Nephron progenitor cell (in vitro differentiated cells): Measurements from ENCODE around the gene TRIB2.

Source experiments
- DNase-seq: peaks from one replicate; pipeline ENCODE4 v3.0.0; 2021
- H3K27ac Mint-ChIP-seq: 2 replicates; pipeline ENCODE4 v1.8.0; 2021; ENCODE audit warnings: mild to moderate bottlenecking, moderate library complexity, mixed read lengths
- H3K27me3 Mint-ChIP-seq: 2 replicates; pipeline ENCODE4 v1.8.0; 2021; ENCODE audit warnings: mild to moderate bottlenecking, low read depth, mixed read lengths; ENCODE audit not compliant: poor library complexity
- H3K36me3 Mint-ChIP-seq: 2 replicates; pipeline ENCODE4 v1.8.0; 2021; ENCODE audit warnings: low read depth, mixed read lengths
- H3K4me1 Mint-ChIP-seq: 2 replicates; pipeline ENCODE4 v1.8.0; 2021; ENCODE audit warnings: mixed read lengths
- H3K4me3 Mint-ChIP-seq: 2 replicates; pipeline ENCODE4 v1.8.0; 2021; ENCODE audit warnings: mild to moderate bottlenecking, moderate library complexity, mixed read lengths
- H3K9me3 Mint-ChIP-seq: 2 replicates; pipeline ENCODE4 v1.8.0; 2021; ENCODE audit warnings: mild to moderate bottlenecking, moderate library complexity, mixed read lengths
- TF ChIP-seq, protein P1 (sequence below): fragments of 200-600 bp; sonication (generic); IDR thresholded peaks from 2 replicates; pipeline ENCODE4 v1.5.0; 2021; ENCODE audit warnings: antibody characterized with exemption

TRIB2 gene

DNA sequence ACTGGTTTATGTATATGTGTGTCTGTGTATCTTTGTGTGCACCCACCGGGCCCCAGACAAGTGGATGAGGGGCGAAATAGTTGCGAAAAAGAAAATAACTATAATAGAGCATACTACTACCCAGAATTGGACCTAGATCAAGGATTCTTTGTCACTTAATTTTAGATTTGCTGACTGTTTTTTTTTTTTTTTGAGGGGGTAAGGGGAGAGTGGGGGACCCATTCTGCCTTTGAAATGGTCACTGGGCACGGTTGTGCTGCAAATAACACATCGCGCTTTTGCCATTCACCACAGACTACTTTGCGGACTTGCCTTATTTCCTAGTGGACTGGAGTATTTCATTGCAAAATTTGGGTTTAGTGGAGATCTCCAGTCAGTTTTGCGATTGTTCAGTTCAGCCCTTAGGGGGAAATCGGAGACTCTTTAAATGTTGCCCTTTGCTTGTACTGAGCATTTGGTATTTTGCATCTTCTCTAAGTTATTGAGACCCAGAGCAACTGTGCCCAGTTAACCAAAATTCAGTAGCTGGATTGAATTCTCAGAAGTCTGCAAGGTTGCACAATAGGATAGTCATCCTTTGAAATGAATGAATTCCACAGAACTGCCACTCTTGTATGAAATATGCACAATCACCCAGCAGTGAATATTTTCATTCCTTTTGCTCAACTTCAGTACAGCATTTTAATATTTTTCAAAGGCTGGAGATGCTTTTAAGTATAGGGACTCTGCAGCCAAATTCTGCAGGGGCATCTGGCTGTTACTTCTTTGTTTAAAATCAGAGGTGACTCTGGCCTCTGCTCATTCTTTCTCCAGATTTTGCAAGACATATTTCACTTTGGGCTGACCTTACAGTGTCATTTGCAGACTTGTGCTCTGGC is 2.9 kb downstream of the TRIB2 start:
- no peak for DNase-seq
- peaks cover 61% of the 10 kb centered on the region for H3K4me1 Mint-ChIP-seq
- H3K27ac Mint-ChIP-seq = peak overlapping the region; percentile 44
- H3K27me3 Mint-ChIP-seq = no peaks in the 10 kb centered on the region
- H3K9me3 Mint-ChIP-seq = no peaks in the 10 kb centered on the region
- peaks cover 28% of the 10 kb centered on the region for H3K36me3 Mint-ChIP-seq
- H3K4me3 Mint-ChIP-seq = peak overlapping the region; percentile 99
- TF ChIP-seq, protein P1, sequence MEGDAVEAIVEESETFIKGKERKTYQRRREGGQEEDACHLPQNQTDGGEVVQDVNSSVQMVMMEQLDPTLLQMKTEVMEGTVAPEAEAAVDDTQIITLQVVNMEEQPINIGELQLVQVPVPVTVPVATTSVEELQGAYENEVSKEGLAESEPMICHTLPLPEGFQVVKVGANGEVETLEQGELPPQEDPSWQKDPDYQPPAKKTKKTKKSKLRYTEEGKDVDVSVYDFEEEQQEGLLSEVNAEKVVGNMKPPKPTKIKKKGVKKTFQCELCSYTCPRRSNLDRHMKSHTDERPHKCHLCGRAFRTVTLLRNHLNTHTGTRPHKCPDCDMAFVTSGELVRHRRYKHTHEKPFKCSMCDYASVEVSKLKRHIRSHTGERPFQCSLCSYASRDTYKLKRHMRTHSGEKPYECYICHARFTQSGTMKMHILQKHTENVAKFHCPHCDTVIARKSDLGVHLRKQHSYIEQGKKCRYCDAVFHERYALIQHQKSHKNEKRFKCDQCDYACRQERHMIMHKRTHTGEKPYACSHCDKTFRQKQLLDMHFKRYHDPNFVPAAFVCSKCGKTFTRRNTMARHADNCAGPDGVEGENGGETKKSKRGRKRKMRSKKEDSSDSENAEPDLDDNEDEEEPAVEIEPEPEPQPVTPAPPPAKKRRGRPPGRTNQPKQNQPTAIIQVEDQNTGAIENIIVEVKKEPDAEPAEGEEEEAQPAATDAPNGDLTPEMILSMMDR = no peak

DNA sequence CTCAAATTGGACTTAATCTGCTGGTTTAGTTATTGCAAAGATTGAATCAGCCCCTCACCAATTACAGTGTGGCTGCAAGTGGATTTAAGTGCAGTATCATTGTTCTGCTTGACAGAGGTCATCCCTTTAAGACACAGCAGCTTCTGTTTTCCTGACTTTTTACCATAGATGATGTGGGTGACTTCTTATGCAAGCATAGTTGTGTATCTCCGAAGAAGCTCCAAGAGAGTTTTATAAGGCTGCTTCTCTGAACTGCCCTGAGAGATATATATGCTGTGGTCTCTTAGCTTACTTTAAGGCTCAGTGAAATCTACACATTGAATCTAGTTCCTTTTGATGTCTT is 3.5 kb downstream of the TRIB2 start:
- no peak for DNase-seq
- Mint-ChIP-seq H3K4me3 (peak overlapping the region; percentile 99), H3K27me3 (no peaks in the 10 kb centered on the region), H3K4me1 (peaks cover 61% of the 10 kb centered on the region), H3K9me3 (no peaks in the 10 kb centered on the region), H3K36me3 (peaks cover 34% of the 10 kb centered on the region), H3K27ac (no peak overlapping the region)
- TF ChIP-seq, protein P1 = no peak

DNA sequence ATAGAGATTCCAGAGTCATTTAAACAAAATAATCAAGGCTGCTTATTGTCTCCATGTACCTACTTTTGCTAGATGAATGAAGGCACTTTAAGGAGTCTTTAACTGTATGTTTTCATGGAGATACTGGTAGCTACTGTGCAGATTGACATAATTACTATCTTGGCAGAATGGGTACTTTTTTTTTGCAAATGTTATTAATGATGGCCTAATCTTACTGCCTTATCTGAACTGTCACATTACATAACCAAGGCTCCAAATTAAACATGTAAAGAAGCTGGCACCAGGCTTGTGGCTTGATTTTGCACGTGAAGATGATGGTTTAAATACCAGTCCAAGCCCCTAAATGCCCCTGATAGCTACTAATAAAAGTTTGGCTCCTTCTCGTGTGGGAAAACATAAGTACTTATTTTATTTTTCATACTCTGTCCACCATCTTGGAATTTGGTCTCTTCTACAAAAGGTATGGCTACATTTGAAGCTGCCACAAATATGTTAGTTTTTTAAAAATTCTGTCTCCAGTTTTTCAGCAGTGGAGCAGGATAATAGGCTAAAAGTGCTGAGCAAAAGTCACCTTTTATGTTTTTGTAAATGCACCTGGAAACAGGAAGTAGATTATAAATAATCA is 4.1 kb downstream of the TRIB2 start:
- H3K9me3 Mint-ChIP-seq = no peaks in the 10 kb centered on the region
- H3K27ac Mint-ChIP-seq = no peak overlapping the region
- peaks cover 61% of the 10 kb centered on the region for H3K4me1 Mint-ChIP-seq
- H3K4me3 Mint-ChIP-seq = peak overlapping the region; percentile 99
- DNase-seq = no peak
- H3K27me3 Mint-ChIP-seq = no peaks in the 10 kb centered on the region
- peaks cover 40% of the 10 kb centered on the region for H3K36me3 Mint-ChIP-seq
- TF ChIP-seq, protein P1 = no peak

DNA sequence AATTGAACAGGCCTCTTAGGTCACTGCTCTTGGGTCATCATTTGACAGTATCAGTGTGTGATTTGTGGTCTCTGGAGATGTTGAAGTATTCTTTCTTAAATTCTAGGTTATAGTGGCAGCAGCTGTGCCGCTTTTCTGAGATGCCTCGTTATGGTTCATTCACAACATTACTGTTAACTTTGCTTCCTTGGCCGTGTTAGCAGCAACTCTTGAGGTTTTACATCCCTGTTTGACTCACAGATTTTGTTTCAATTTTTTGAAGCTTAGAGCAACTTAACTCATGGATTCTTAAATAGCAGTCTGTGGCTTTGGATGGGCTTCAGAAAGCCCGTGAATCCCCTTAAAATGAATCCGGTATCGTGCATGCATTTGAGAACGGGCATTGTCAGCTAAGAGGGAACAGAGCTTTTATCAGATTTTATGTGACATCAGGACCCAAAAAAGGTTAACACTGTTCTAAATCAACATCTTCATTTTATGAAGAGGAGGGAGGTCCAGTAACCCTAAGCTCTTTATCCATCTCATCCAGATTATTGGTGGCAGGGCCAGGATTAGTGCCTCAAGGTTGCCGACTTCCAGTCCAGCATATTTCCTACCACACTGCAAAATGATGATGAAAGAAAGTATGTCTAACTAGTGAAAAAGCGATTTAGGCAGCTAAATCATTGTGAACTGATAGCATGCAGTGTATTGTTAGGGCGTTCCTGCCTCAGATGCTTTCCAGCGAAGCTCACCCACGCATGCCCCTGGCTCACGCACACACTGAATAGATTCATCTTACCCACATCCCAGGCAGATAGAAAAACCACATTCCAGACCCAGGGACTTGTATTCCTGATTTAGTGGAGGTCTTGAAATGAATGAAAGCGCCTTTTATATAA is 5.1 kb downstream of the TRIB2 start:
- peak overlapping the region; percentile 99 for H3K4me3 Mint-ChIP-seq
- H3K27me3 Mint-ChIP-seq = no peaks in the 10 kb centered on the region
- H3K4me1 Mint-ChIP-seq = peaks cover 64% of the 10 kb centered on the region
- peaks cover 49% of the 10 kb centered on the region for H3K36me3 Mint-ChIP-seq
- no peak for DNase-seq
- no peak overlapping the region for H3K27ac Mint-ChIP-seq
- H3K9me3 Mint-ChIP-seq = no peaks in the 10 kb centered on the region
- TF ChIP-seq, protein P1 = no peak

DNA sequence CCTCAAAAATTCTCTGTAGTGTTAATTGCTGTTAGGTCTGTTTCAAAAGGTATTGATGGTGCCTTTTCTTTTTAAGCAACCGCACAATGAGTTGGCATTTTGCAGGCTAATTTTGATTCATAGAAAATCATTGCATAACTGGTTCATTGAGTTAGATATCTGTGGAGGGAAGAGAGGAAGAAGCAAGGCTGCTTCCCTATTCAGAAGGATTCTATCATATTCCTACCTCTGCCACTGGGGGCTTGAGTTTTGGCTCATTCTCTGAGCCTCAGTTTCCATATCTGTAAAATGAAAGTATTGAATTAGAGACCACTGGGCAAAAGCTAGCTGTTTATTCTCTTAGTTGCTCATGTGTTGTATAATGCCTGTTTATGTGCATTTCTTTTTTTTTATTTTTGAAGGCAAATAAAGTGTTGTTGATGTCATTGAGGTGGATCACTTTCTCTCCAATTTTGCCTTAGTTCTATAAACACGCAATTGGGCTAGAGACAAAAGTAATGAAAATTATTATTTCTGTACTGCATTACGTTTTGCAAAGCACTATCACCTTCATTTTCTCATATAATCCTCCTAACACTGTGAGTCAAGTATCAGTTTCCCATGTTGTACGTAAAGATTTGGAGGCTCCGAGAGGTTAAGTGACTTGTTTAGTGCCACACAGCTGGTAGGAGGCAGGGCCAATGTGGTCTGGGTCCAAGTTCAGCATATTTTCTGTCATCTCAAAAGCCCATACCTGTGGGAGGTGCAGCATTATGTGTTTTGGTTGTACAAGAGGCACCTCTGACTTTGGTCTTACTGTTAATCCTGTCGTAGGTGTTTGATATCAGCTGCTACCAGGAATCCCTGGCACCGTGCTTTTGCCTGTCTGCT is 5.9 kb downstream of the TRIB2 start:
- peaks cover 56% of the 10 kb centered on the region for H3K36me3 Mint-ChIP-seq
- no peaks in the 10 kb centered on the region for H3K27me3 Mint-ChIP-seq
- no peak overlapping the region for H3K27ac Mint-ChIP-seq
- H3K4me1 Mint-ChIP-seq = peaks cover 64% of the 10 kb centered on the region
- TF ChIP-seq, protein P1 = no peak
- DNase-seq = no peak
- H3K4me3 Mint-ChIP-seq = peak overlapping the region; percentile 99
- H3K9me3 Mint-ChIP-seq = no peaks in the 10 kb centered on the region
